NCI-H146 treated with DMSO at 0.1 percent for 48 hours (cell line): ENCODE results near the gene CFAP157.
A peak's percentile ranks its signal among the peaks of the same experiment; 100 is the strongest.

ENCODE experiments used
- DNase-seq: peaks from one replicate; lab custom pipeline; 2025; ENCODE audit not compliant: unreplicated experiment; lab: John Stamatoyannopoulos, UW

CFAP157 gene

GRCh38 chr9:127692071-127692470 lies 14.7 kb upstream of the CFAP157 start:
- no peak for DNase-seq

- no peak for DNase-seq
Observed at GRCh38 chr9:127693143-127693542, 13.6 kb upstream of the CFAP157 start.

GRCh38 chr9:127693697-127694096 lies 13.1 kb upstream of the CFAP157 start:
- DNase-seq = no peak

GRCh38 chr9:127694890-127695720 lies 11.7 kb upstream of the CFAP157 start:
- no peak for DNase-seq

- DNase-seq = no peak
Observed at GRCh38 chr9:127697575-127697974, 9.2 kb upstream of the CFAP157 start.

- DNase-seq = no peak
Observed at GRCh38 chr9:127698386-127698785, 8.4 kb upstream of the CFAP157 start.

- DNase-seq = no peak
Observed at GRCh38 chr9:127698985-127699670, 7.7 kb upstream of the CFAP157 start.

- DNase-seq = no peak
Observed at GRCh38 chr9:127700140-127700539, 6.6 kb upstream of the CFAP157 start.

GRCh38 chr9:127700594-127701255 lies 6.1 kb upstream of the CFAP157 start:
- DNase-seq = no peak

GRCh38 chr9:127703289-127703946 lies 3.4 kb upstream of the CFAP157 start:
- no peak for DNase-seq

GRCh38 chr9:127705577-127706379 lies 1.0 kb upstream of the CFAP157 start:
- no peak for DNase-seq

- DNase-seq = peak; percentile 16
Observed at GRCh38 chr9:127707766-127708165, 978 bp downstream of the CFAP157 start.

- no peak for DNase-seq
Observed at GRCh38 chr9:127708952-127709587, 2.3 kb downstream of the CFAP157 start.

GRCh38 chr9:127710204-127710783 lies 3.5 kb downstream of the CFAP157 start:
- DNase-seq = no peak

GRCh38 chr9:127711226-127711701 lies 4.5 kb downstream of the CFAP157 start:
- DNase-seq = no peak

- DNase-seq = peak; percentile 83
Observed at GRCh38 chr9:127711831-127712274, 5.1 kb downstream of the CFAP157 start.

GRCh38 chr9:127712371-127712770 lies 5.6 kb downstream of the CFAP157 start:
- DNase-seq = no peak

- DNase-seq = no peak
Observed at GRCh38 chr9:127712867-127713266, 6.1 kb downstream of the CFAP157 start.

- DNase-seq = no peak
Observed at GRCh38 chr9:127714020-127714750, 7.4 kb downstream of the CFAP157 start.
